Hepatocyte (in vitro differentiated cells): ENCODE measurements around the gene PWWP2B.

Experiments
- EZH2 ChIP-seq: fragments of 200-600 bp; sonication (generic); IDR thresholded peaks from 2 replicates; pipeline ENCODE4 v1.6.1; 2016; ENCODE audit warnings: antibody characterized with exemption, mild to moderate bottlenecking, borderline replicate concordance
- TF ChIP-seq, protein P1 (sequence below): fragments of 200-600 bp; sonication (generic); IDR thresholded peaks from 2 replicates; pipeline ENCODE4 v1.5.1; 2016; ENCODE audit warnings: antibody characterized with exemption, mild to moderate bottlenecking; ENCODE audit not compliant: poor library complexity

DNA sequence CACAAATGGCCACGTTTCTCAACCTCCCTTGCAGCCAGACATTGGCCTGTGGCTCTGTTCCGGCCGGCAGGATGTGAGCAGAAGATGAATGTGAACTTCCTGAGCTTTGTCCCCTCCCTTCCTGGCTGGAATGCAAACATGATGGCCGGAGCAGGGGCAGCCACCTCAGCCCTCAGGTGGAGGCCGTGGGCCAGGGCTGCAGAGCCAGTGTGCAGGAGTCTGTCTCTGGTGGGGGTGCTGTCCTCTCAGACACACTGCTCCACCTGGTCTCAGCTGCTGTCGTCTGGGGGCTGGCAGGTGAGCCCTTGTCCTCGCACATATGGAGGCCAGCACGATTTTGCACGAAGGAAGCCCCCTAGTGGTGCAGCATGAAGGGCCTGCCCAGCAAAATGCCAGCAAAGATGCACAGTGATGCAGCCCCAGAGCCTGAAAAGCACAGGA, 25.3 kb upstream of the PWWP2B start:
- no peak for TF ChIP-seq EZH2
- TF ChIP-seq, protein P1, sequence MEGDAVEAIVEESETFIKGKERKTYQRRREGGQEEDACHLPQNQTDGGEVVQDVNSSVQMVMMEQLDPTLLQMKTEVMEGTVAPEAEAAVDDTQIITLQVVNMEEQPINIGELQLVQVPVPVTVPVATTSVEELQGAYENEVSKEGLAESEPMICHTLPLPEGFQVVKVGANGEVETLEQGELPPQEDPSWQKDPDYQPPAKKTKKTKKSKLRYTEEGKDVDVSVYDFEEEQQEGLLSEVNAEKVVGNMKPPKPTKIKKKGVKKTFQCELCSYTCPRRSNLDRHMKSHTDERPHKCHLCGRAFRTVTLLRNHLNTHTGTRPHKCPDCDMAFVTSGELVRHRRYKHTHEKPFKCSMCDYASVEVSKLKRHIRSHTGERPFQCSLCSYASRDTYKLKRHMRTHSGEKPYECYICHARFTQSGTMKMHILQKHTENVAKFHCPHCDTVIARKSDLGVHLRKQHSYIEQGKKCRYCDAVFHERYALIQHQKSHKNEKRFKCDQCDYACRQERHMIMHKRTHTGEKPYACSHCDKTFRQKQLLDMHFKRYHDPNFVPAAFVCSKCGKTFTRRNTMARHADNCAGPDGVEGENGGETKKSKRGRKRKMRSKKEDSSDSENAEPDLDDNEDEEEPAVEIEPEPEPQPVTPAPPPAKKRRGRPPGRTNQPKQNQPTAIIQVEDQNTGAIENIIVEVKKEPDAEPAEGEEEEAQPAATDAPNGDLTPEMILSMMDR = peak; percentile 12
